IMR-90 (cell line): ENCODE results near the gene CATSPERE. TPM values are rescaled to one million over a fixed set of nuclear protein-coding genes. Genes with fewer than 3 reads are reported as not detected.

ENCODE experiments used
- ATAC-seq: fragments of 200-7000 bp; cut with Tn5 transposase; 2 replicates; pipeline ENCODE4 v1.9.1; 2020; ENCODE audit warnings: low read depth, mild to moderate bottlenecking, moderate library complexity
- BruUV-seq: library from RNA; stranded (reverse); fragments of 400-500 nt; replicated peaks from 2 replicates; lab custom pipeline; 2021; lab: Mats Ljungman, UMichigan
- CTCF ChIA-PET: fragments of 300-600 bp; formaldehyde crosslinking; extraction: SDS; loops from one replicate; lab custom pipeline; 2021; ENCODE audit warnings: antibody characterized with exemption; lab: Yijun Ruan, JAX
- POLR2A ChIA-PET: fragments of 300-600 bp; sonication (Branson Sonifier 250); formaldehyde crosslinking; loops from one replicate; lab custom pipeline; 2022; ENCODE audit warnings: antibody characterized with exemption; ENCODE audit not compliant: unreplicated experiment; lab: Charles Lee
- DNase-seq: peaks from one replicate; pipeline ENCODE4 v3.0.0; 2013
- H2AFZ ChIP-seq: replicated peaks from 2 replicates; pipeline ENCODE3; 2013; ENCODE audit warnings: low read length, mild to moderate bottlenecking; ENCODE audit not compliant: poor library complexity
- H2AK5ac ChIP-seq: 2 replicates; pipeline ENCODE4 v1.6.1; 2013; ENCODE audit warnings: low read depth, low read length, inconsistent platforms
- H2AK9ac ChIP-seq: replicated peaks from 2 replicates; pipeline ENCODE3; 2013; ENCODE audit warnings: mild to moderate bottlenecking, low read depth, low read length, moderate library complexity; ENCODE audit not compliant: poor library complexity
- H2BK120ac ChIP-seq: 2 replicates; pipeline ENCODE4 v1.6.1; 2013; ENCODE audit warnings: low read depth, low read length, inconsistent platforms
- H2BK15ac ChIP-seq: 3 replicates; pipeline ENCODE4 v1.6.1; 2013; ENCODE audit warnings: low read depth, low read length, inconsistent platforms
- H2BK20ac ChIP-seq: 2 replicates; pipeline ENCODE4 v1.6.1; 2013; ENCODE audit warnings: low read depth, mild to moderate bottlenecking, inconsistent platforms, low read length, moderate library complexity
- H2BK5ac ChIP-seq: 2 replicates; pipeline ENCODE4 v1.6.1; 2013; ENCODE audit warnings: mild to moderate bottlenecking, low read depth, low read length, inconsistent platforms; ENCODE audit not compliant: poor library complexity, severe bottlenecking
- H3K14ac ChIP-seq: replicated peaks from 2 replicates; pipeline ENCODE4 v1.6.1; 2013; ENCODE audit warnings: low read depth, low read length, inconsistent platforms
- H3K18ac ChIP-seq: 2 replicates; pipeline ENCODE4 v1.6.1; 2013; ENCODE audit warnings: low read depth, low read length, control low read depth
- H3K23ac ChIP-seq: 2 replicates; pipeline ENCODE4 v1.6.1; 2013; ENCODE audit warnings: low read depth, low read length, inconsistent platforms
- H3K27ac ChIP-seq: 2 replicates; pipeline ENCODE4 v1.5.1; 2013; ENCODE audit warnings: mild to moderate bottlenecking, control low read depth, low read length; ENCODE audit not compliant: insufficient read depth
- H3K27me3 ChIP-seq: 2 replicates; pipeline ENCODE4 v1.6.1; 2013; ENCODE audit warnings: low read length; ENCODE audit not compliant: control insufficient read depth, insufficient read depth
- H3K36me3 ChIP-seq: 2 replicates; pipeline ENCODE4 v1.6.1; 2013; ENCODE audit warnings: low read length, mixed read lengths; ENCODE audit not compliant: control insufficient read depth, insufficient read depth
- H3K4ac ChIP-seq: 2 replicates; pipeline ENCODE4 v1.6.1; 2013; ENCODE audit warnings: low read depth, low read length, inconsistent platforms
- H3K4me1 ChIP-seq: 2 replicates; pipeline ENCODE4 v1.6.1; 2013; ENCODE audit warnings: low read length, mixed read lengths; ENCODE audit not compliant: control insufficient read depth, insufficient read depth
- H3K4me2 ChIP-seq: 2 replicates; pipeline ENCODE4 v1.6.1; 2013; ENCODE audit warnings: low read depth, mild to moderate bottlenecking, control low read depth, low read length, moderate library complexity
- H3K4me3 ChIP-seq: 2 replicates; pipeline ENCODE4 v1.5.1; 2013; ENCODE audit warnings: low read depth, mild to moderate bottlenecking, control low read depth, low read length, moderate library complexity; ENCODE audit not compliant: insufficient read depth
- H3K56ac ChIP-seq: 2 replicates; pipeline ENCODE4 v1.6.1; 2013; ENCODE audit warnings: low read length, inconsistent platforms; ENCODE audit not compliant: insufficient read depth; ENCODE audit errors: extremely low read depth
- H3K79me1 ChIP-seq, 2 experiments: 2 replicates each; pipeline ENCODE4 v1.6.1; 2013; ENCODE audit warnings: low read length in 2 of 2, inconsistent platforms in 1 of 2, low read depth in 1 of 2
- H3K9ac ChIP-seq: 2 replicates; pipeline ENCODE4 v1.6.1; 2013; ENCODE audit warnings: low read depth, low read length, control low read depth
- H3K9me1 ChIP-seq: 2 replicates; pipeline ENCODE4 v1.6.1; 2013; ENCODE audit warnings: low read length, inconsistent platforms; ENCODE audit not compliant: insufficient read depth
- H3K9me3 ChIP-seq: 2 replicates; pipeline ENCODE4 v1.6.1; 2013; ENCODE audit warnings: low read length; ENCODE audit not compliant: control insufficient read depth, insufficient read depth
- H4K20me1 ChIP-seq: 2 replicates; pipeline ENCODE4 v1.6.1; 2013; ENCODE audit warnings: low read length, inconsistent platforms; ENCODE audit not compliant: insufficient read depth
- H4K5ac ChIP-seq: 2 replicates; pipeline ENCODE4 v1.6.1; 2013; ENCODE audit warnings: mild to moderate bottlenecking, low read depth, low read length, control low read depth
- H4K8ac ChIP-seq, 2 experiments: 2 replicates each; pipeline ENCODE4 v1.6.1; 2013; ENCODE audit warnings: low read depth in 2 of 2, low read length in 2 of 2, control low read depth in 1 of 2, inconsistent platforms in 1 of 2
- H4K91ac ChIP-seq: 2 replicates; pipeline ENCODE4 v1.6.1; 2013; ENCODE audit warnings: low read depth, low read length, inconsistent platforms; ENCODE audit not compliant: insufficient read depth
- BHLHE40 ChIP-seq: fragments of 150-350 bp; IDR thresholded peaks from 2 replicates; pipeline ENCODE4 v1.6.1; 2016; ENCODE audit warnings: mild to moderate bottlenecking, low read depth, low read length
- CEBPB ChIP-seq: IDR thresholded peaks from 2 replicates; pipeline ENCODE4 v1.6.1; 2012; ENCODE audit warnings: low read depth, low read length, improper control_type of control experiment
- CHD1 ChIP-seq: IDR thresholded peaks from 2 replicates; pipeline ENCODE4 v1.6.1; 2012; ENCODE audit warnings: low read depth, low read length, improper control_type of control experiment
- CTCF ChIP-seq: conservative IDR thresholded peaks from 2 replicates; pipeline ENCODE4 v1.5.1; 2012; ENCODE audit warnings: mild to moderate bottlenecking, low read depth, low read length, improper control_type of control experiment
- FOS ChIP-seq: fragments of 150-350 bp; IDR thresholded peaks from 2 replicates; pipeline ENCODE4 v1.6.1; 2016; ENCODE audit warnings: low read depth, low read length
- MAFK ChIP-seq: IDR thresholded peaks from 2 replicates; pipeline ENCODE4 v1.6.1; 2012; ENCODE audit warnings: low read depth, low read length, improper control_type of control experiment
- MAZ ChIP-seq: IDR thresholded peaks from 2 replicates; pipeline ENCODE4 v1.6.1; 2012; ENCODE audit warnings: low read depth, mild to moderate bottlenecking, low read length, improper control_type of control experiment, moderate library complexity, borderline replicate concordance
- NFE2L2 ChIP-seq: fragments of 150-350 bp; IDR thresholded peaks from 2 replicates; pipeline ENCODE4 v1.6.1; 2016; ENCODE audit warnings: low read depth, mild to moderate bottlenecking, low read length
- POLR2A ChIP-seq: IDR thresholded peaks from 2 replicates; pipeline ENCODE4 v1.6.1; 2012; ENCODE audit warnings: mild to moderate bottlenecking, low read depth, low read length
- RAD21 ChIP-seq: IDR thresholded peaks from 2 replicates; pipeline ENCODE4 v1.6.1; 2012; ENCODE audit warnings: low read length, improper control_type of control experiment
- RCOR1 ChIP-seq: IDR thresholded peaks from 2 replicates; pipeline ENCODE4 v1.6.1; 2012; ENCODE audit warnings: mild to moderate bottlenecking, low read length, improper control_type of control experiment; ENCODE audit not compliant: insufficient replicate concordance
- RFX5 ChIP-seq: IDR thresholded peaks from 2 replicates; pipeline ENCODE4 v1.8.0; 2012; ENCODE audit warnings: low read depth, mild to moderate bottlenecking, low read length, moderate library complexity
- WGBS, 2 experiments: methylation state at CpG; one replicate each; pipeline versions ENCODE4 v1.1.5 to v1.1.7; 2013; ENCODE audit warnings: missing lambda C conversion rate in 2 of 2; ENCODE audit not compliant: insufficient read length in 1 of 2; ENCODE audit errors: extremely low coverage in 2 of 2; 5-methylcytosine and 5-hydroxymethylcytosine counted together
- dilution Hi-C: fragments of 300-500 bp; cut with HindIII; formaldehyde crosslinking; loops from one replicate; pipeline ENCODE4 v1.14.3; 2018; ENCODE audit warnings: low sequenced_read_pairs; ENCODE audit not compliant: unreplicated experiment
- in situ Hi-C: fragments of 300-500 bp; cut with MboI; formaldehyde crosslinking; loops from 3 replicates; pipeline ENCODE4 v1.14.3; 2019; ENCODE audit warnings: low sequenced_read_pairs, inconsistent platforms, mixed read lengths
- intact Hi-C: fragments of 100-400 bp; cut with micrococcal nuclease; formaldehyde crosslinking; loops from 2 replicates; pipeline ENCODE4 v1.10.0; 2022
- polyA plus RNA-seq, 3 experiments: library from polyadenylated mRNA; depleted of rRNA; stranded (reverse); fragments of >200 nt; gene quantifications; 2 replicates each; pipeline ENCODE4 v1.2.3, GENCODE V29; 2012; ENCODE audit warnings: low replicate concordance in 1 of 3
- total RNA-seq: library from RNA; depleted of rRNA; stranded (reverse); fragments of >200 nt; gene quantifications from 2 replicates; pipeline ENCODE4 v1.2.3, GENCODE V29; 2012
- TF ChIP-seq, protein P1 (sequence below): fragments of 150-350 bp; IDR thresholded peaks from 2 replicates; pipeline ENCODE4 v1.6.1; 2016; ENCODE audit warnings: low read depth, mild to moderate bottlenecking, low read length, moderate library complexity, borderline replicate concordance
- TF ChIP-seq, protein P2 (sequence below): fragments of 150-350 bp; IDR thresholded peaks from 2 replicates; pipeline ENCODE4 v1.6.1; 2017; ENCODE audit warnings: mild to moderate bottlenecking, antibody characterized with exemption, low read length, low read depth

CATSPERE gene
- total and polyA plus RNA-seq, 2 of the 4 experiments (the other 2 are of a cell fraction), result 0.07 to 0.18 TPM

- TF ChIP-seq, protein P1, sequence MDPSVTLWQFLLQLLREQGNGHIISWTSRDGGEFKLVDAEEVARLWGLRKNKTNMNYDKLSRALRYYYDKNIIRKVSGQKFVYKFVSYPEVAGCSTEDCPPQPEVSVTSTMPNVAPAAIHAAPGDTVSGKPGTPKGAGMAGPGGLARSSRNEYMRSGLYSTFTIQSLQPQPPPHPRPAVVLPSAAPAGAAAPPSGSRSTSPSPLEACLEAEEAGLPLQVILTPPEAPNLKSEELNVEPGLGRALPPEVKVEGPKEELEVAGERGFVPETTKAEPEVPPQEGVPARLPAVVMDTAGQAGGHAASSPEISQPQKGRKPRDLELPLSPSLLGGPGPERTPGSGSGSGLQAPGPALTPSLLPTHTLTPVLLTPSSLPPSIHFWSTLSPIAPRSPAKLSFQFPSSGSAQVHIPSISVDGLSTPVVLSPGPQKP, result no peak
- TF ChIP-seq FOS (no peak), CTCF (no peak), BHLHE40 (no peak), MAFK (no peak), CEBPB (no peak), POLR2A (no peak), RAD21 (no peak), CHD1 (no peak), NFE2L2 (no peak), RCOR1 (no peak), RFX5 (no peak), MAZ (no peak)
- TF ChIP-seq, protein P2, sequence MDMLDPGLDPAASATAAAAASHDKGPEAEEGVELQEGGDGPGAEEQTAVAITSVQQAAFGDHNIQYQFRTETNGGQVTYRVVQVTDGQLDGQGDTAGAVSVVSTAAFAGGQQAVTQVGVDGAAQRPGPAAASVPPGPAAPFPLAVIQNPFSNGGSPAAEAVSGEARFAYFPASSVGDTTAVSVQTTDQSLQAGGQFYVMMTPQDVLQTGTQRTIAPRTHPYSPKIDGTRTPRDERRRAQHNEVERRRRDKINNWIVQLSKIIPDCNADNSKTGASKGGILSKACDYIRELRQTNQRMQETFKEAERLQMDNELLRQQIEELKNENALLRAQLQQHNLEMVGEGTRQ, result no peak
- Histone ChIP-seq H4K5ac (no peak overlapping the region), H3K36me3 (peaks cover 6% of the 10 kb centered on the region), H3K9ac (no peak overlapping the region), H3K56ac (no peak overlapping the region), H3K18ac (no peak overlapping the region), H3K79me1 (peaks cover 23 to 56% of the 10 kb centered on the region in 2 experiments), H2BK120ac (no peak overlapping the region), H2AFZ (no peak overlapping the region), H3K14ac (no peak overlapping the region), H3K9me1 (peaks cover 11% of the 10 kb centered on the region; the same call in 1 of the 2 replicates), H4K20me1 (peaks cover 21% of the 10 kb centered on the region), H3K27me3 (no peaks in the 10 kb centered on the region), H2AK9ac (no peak overlapping the region), H2BK5ac (no peak overlapping the region), H3K9me3 (peaks cover 3% of the 10 kb centered on the region; the same call in 1 of the 2 replicates), H2BK15ac (no peak overlapping the region), H2AK5ac (no peak overlapping the region), H4K91ac (no peak overlapping the region), H3K27ac (no peak overlapping the region), H3K4me3 (no peak overlapping the region), H3K23ac (no peak overlapping the region), H2BK20ac (no peak overlapping the region), H3K4me2 (no peak overlapping the region), H3K4ac (no peak overlapping the region), H4K8ac (no peak overlapping the region), H3K4me1 (peaks cover 2% of the 10 kb centered on the region; the same call in 1 of the 2 replicates)
- no peak for DNase-seq
- dilution Hi-C loops, result no loop called here
- no TSS peak for BruUV-seq
- in situ Hi-C loops, result no loop called here
- CTCF ChIA-PET, result no interaction called here
- no peak for ATAC-seq
- POLR2A ChIA-PET, result no interaction called here
- whole genome bisulfite sequencing, 2 experiments, result 88% methylated on average over 1 of the region's 2 CpGs; no CpG with 5 or more reads in 1 of the 2 experiments
- intact Hi-C loops, result no loop called here
Measured at GRCh38 chr1:244662599-244662998, 201.5 kb downstream of the CATSPERE start.
